Stimulated activated effector memory CD8-positive, alpha-beta T cell treated with anti-CD3 and anti-CD28 coated beads, Interleukin-12 subunit alpha, Interleukin-12 subunit beta, amount 100 ng/mL, for 72 hours (primary cell): ENCODE results near the gene MAGEF1.

Experiments used
- ATAC-seq: fragments of 150-1000 bp; cut with Tn5 transposase; 2 replicates; pipeline ENCODE4 v1.10.0; 2021
- DNase-seq, 2 donors: peaks; one replicate each; pipeline ENCODE4 v3.0.0; 2021 to 2022; ENCODE audit warnings: low spot score in 2 of 2
- H3K27ac Mint-ChIP-seq: one replicate; pipeline ENCODE4 v1.8.0; 2022; ENCODE audit warnings: mild to moderate bottlenecking, mixed read lengths
- H3K36me3 Mint-ChIP-seq: one replicate; pipeline ENCODE4 v1.8.0; 2022; ENCODE audit warnings: mild to moderate bottlenecking, mixed read lengths
- H3K4me1 Mint-ChIP-seq: one replicate; pipeline ENCODE4 v1.8.0; 2022; ENCODE audit warnings: mixed read lengths
- H3K4me3 Mint-ChIP-seq: one replicate; pipeline ENCODE4 v1.8.0; 2022; ENCODE audit warnings: mild to moderate bottlenecking, mixed read lengths
- H3K9me3 Mint-ChIP-seq: one replicate; pipeline ENCODE4 v1.8.0; 2022; ENCODE audit warnings: mixed read lengths

MAGEF1 gene

GRCh38 chr3:184711493-184712247 is at the start of gene MAGEF1:
TSS of gene MAGEF1 (minus strand) at chr3:184712064. CDS start at chr3:184711821, 243 bp downstream.
- peak; percentile 60 to 87 for DNase-seq
- ATAC-seq: peak; percentile 89
- peak within 1 kb of the TSS; percentile 86 for H3K27ac Mint-ChIP-seq
- H3K4me1 Mint-ChIP-seq: peaks cover 34% of the 10 kb centered on the region
- H3K9me3 Mint-ChIP-seq: no peaks in the 10 kb centered on the region
- H3K36me3 Mint-ChIP-seq: peaks cover 17% of the 10 kb centered on the region
- H3K4me3 Mint-ChIP-seq: peak within 1 kb of the TSS; percentile 80

GRCh38 chr3:184761075-184761841 is 49.4 kb upstream of the MAGEF1 start:
- H3K9me3 Mint-ChIP-seq: no peaks in the 10 kb centered on the region
- ATAC-seq: no peak
- peaks cover 12% of the 10 kb centered on the region for H3K4me1 Mint-ChIP-seq
- no peak for DNase-seq
- H3K27ac Mint-ChIP-seq: no peak overlapping the region
- no peak overlapping the region for H3K4me3 Mint-ChIP-seq
- H3K36me3 Mint-ChIP-seq: no peaks in the 10 kb centered on the region

GRCh38 chr3:184760337-184761074 is 48.6 kb upstream of the MAGEF1 start:
- Mint-ChIP-seq H3K27ac (no peak overlapping the region), H3K4me1 (peaks cover 13% of the 10 kb centered on the region), H3K9me3 (no peaks in the 10 kb centered on the region), H3K36me3 (no peaks in the 10 kb centered on the region), H3K4me3 (no peak overlapping the region)
- DNase-seq: no peak
- peak; percentile 8 for ATAC-seq

GRCh38 chr3:184759666-184760200 is 47.9 kb upstream of the MAGEF1 start:
- no peaks in the 10 kb centered on the region for H3K36me3 Mint-ChIP-seq
- no peak overlapping the region for H3K4me3 Mint-ChIP-seq
- H3K9me3 Mint-ChIP-seq: no peaks in the 10 kb centered on the region
- ATAC-seq (no peak), DNase-seq (no peak)
- no peak overlapping the region for H3K27ac Mint-ChIP-seq
- peaks cover 13% of the 10 kb centered on the region for H3K4me1 Mint-ChIP-seq

- Mint-ChIP-seq H3K4me1 (peaks cover 13% of the 10 kb centered on the region), H3K4me3 (no peak overlapping the region), H3K9me3 (no peaks in the 10 kb centered on the region), H3K36me3 (no peaks in the 10 kb centered on the region), H3K27ac (peak overlapping the region; percentile 48)
- DNase-seq (no peak), ATAC-seq (no peak)
Measured at GRCh38 chr3:184758056-184758455, 46.2 kb upstream of the MAGEF1 start.

GRCh38 chr3:184757022-184757651 is 45.3 kb upstream of the MAGEF1 start:
- Mint-ChIP-seq H3K9me3 (no peaks in the 10 kb centered on the region), H3K4me1 (peaks cover 13% of the 10 kb centered on the region), H3K27ac (no peak overlapping the region), H3K4me3 (no peak overlapping the region), H3K36me3 (no peaks in the 10 kb centered on the region)
- DNase-seq: no peak
- no peak for ATAC-seq

GRCh38 chr3:184756151-184757021 is 44.5 kb upstream of the MAGEF1 start:
- no peaks in the 10 kb centered on the region for H3K9me3 Mint-ChIP-seq
- no peak overlapping the region for H3K27ac Mint-ChIP-seq
- H3K36me3 Mint-ChIP-seq: no peaks in the 10 kb centered on the region
- H3K4me3 Mint-ChIP-seq: no peak overlapping the region
- ATAC-seq (no peak), DNase-seq (no peak)
- peaks cover 13% of the 10 kb centered on the region for H3K4me1 Mint-ChIP-seq

GRCh38 chr3:184755315-184755731 is 43.5 kb upstream of the MAGEF1 start:
- Mint-ChIP-seq H3K27ac (no peak overlapping the region), H3K36me3 (no peaks in the 10 kb centered on the region), H3K4me1 (peaks cover 13% of the 10 kb centered on the region), H3K9me3 (no peaks in the 10 kb centered on the region), H3K4me3 (no peak overlapping the region)
- no peak for DNase-seq
- no peak for ATAC-seq

GRCh38 chr3:184752361-184752760 is 40.5 kb upstream of the MAGEF1 start:
- no peaks in the 10 kb centered on the region for H3K9me3 Mint-ChIP-seq
- no peak overlapping the region for H3K27ac Mint-ChIP-seq
- H3K4me1 Mint-ChIP-seq: peaks cover 21% of the 10 kb centered on the region
- no peak overlapping the region for H3K4me3 Mint-ChIP-seq
- no peaks in the 10 kb centered on the region for H3K36me3 Mint-ChIP-seq
- DNase-seq (no peak), ATAC-seq (no peak)

- Mint-ChIP-seq H3K27ac (no peak overlapping the region), H3K4me1 (peaks cover 13% of the 10 kb centered on the region), H3K4me3 (no peak overlapping the region), H3K36me3 (no peaks in the 10 kb centered on the region), H3K9me3 (no peaks in the 10 kb centered on the region)
- DNase-seq (no peak), ATAC-seq (no peak)
Measured at GRCh38 chr3:184751204-184752040, 39.6 kb upstream of the MAGEF1 start.

GRCh38 chr3:184750349-184751083 is 38.7 kb upstream of the MAGEF1 start:
- no peak overlapping the region for H3K4me3 Mint-ChIP-seq
- no peak overlapping the region for H3K27ac Mint-ChIP-seq

GRCh38 chr3:184749168-184749744 is 37.4 kb upstream of the MAGEF1 start:
- Mint-ChIP-seq H3K4me1 (peaks cover 11% of the 10 kb centered on the region), H3K36me3 (no peaks in the 10 kb centered on the region), H3K4me3 (no peak overlapping the region), H3K9me3 (no peaks in the 10 kb centered on the region), H3K27ac (peak overlapping the region; percentile 6)
- DNase-seq (no peak), ATAC-seq (no peak)

More at GRCh38 chr3:184750349-184751083, 38.7 kb upstream of the MAGEF1 start:
- Mint-ChIP-seq H3K9me3 (no peaks in the 10 kb centered on the region), H3K4me1 (peaks cover 11% of the 10 kb centered on the region), H3K36me3 (no peaks in the 10 kb centered on the region)
- ATAC-seq: no peak
- DNase-seq: no peak
